ENCODE results near the gene LMTK3. TPM values are rescaled to one million over a fixed set of nuclear protein-coding genes. Genes with fewer than 3 reads are reported as not detected.
"Not testable (repeated sequence)": the region's sequence is repeated elsewhere in the genome, so short reads cannot be mapped to it uniquely, and the experiment has no call there.

The LMTK3 gene
- total and polyA plus RNA-seq, 2 donors (not counting 1 experiment from before 2014, with no cell fraction given), result 0.17 TPM; not detected in 1

DNA sequence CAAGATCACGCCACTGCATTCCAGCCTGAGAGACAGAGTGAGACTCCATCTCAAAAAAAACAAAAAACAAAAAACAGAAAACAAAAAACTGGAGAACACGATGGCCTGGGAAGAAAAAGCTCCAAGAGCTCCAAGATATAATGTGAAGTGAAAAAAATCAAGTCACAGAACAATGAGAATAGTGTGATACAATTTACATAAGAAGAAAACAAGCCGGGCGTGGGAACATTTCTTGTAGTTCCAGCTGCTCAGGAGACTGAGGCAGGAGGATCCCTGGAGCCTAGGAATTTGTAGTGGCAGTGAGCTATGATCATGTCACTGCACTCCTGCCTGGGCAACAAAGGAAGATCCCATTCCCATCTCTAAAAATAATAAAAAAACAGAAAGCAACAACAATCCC, 8.5 kb upstream of the LMTK3 start:
- H4K20me1 ChIP-seq (ENCODE audit: control insufficient read depth, extremely low read depth, insufficient read depth, low read length), result no peaks in the 10 kb centered on the region
- H3K4me1 ChIP-seq (ENCODE audit: control insufficient read depth, extremely low read depth, insufficient read depth, low read length), result no peaks in the 10 kb centered on the region
- H3K4me2 ChIP-seq (ENCODE audit: extremely low read depth, insufficient read depth, low read length), result no peak overlapping the region
- no peak overlapping the region for H2AFZ ChIP-seq (ENCODE audit: low read length)
- no peak overlapping the region for H3K4me3 ChIP-seq (replicated peaks in 1 of 4; ENCODE audit: control extremely low read depth in 1 of 4, insufficient read depth in 1 of 4, low read depth in 3 of 4, low read length in 4 of 4)
- no peaks in the 10 kb centered on the region for H3K36me3 ChIP-seq (ENCODE audit: control insufficient read depth, insufficient read depth, low read length)
- no peaks in the 10 kb centered on the region for H3K79me2 ChIP-seq (ENCODE audit: control insufficient read depth, insufficient read depth, low read length)
- no peak for DNase-seq (ENCODE audit: low read depth in 2 of 2)
- H3K9ac ChIP-seq (ENCODE audit: insufficient read depth, low read length), result no peak overlapping the region
- no peaks in the 10 kb centered on the region for H3K27me3 ChIP-seq (ENCODE audit: control insufficient read depth, insufficient read depth, low read length)
- H3K27ac ChIP-seq (ENCODE audit: insufficient read depth, low read length), result no peak overlapping the region
- H3K9me3 ChIP-seq (ENCODE audit: control insufficient read depth, insufficient read depth, low read depth, low read length), result no peaks in the 10 kb centered on the region
- TF ChIP-seq, protein P1, sequence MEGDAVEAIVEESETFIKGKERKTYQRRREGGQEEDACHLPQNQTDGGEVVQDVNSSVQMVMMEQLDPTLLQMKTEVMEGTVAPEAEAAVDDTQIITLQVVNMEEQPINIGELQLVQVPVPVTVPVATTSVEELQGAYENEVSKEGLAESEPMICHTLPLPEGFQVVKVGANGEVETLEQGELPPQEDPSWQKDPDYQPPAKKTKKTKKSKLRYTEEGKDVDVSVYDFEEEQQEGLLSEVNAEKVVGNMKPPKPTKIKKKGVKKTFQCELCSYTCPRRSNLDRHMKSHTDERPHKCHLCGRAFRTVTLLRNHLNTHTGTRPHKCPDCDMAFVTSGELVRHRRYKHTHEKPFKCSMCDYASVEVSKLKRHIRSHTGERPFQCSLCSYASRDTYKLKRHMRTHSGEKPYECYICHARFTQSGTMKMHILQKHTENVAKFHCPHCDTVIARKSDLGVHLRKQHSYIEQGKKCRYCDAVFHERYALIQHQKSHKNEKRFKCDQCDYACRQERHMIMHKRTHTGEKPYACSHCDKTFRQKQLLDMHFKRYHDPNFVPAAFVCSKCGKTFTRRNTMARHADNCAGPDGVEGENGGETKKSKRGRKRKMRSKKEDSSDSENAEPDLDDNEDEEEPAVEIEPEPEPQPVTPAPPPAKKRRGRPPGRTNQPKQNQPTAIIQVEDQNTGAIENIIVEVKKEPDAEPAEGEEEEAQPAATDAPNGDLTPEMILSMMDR (conservative IDR thresholded peaks at IDR 0.05 in 1 of 2, IDR thresholded peaks at IDR 0.05 in 1 of 2; ENCODE audit: low read depth in 1 of 2, low read length in 2 of 2), result no peak
- TF ChIP-seq EZH2 (IDR thresholded peaks at IDR 0.05; ENCODE audit: low read length, missing control alignments), result no peak

GRCh38 chr19:48519426-48519825, 7.8 kb upstream of the LMTK3 start:
- not testable (repeated sequence) for H4K20me1 ChIP-seq (ENCODE audit: control insufficient read depth, extremely low read depth, insufficient read depth, low read length); H3K36me3 ChIP-seq (ENCODE audit: control insufficient read depth, insufficient read depth, low read length); H3K9ac ChIP-seq (ENCODE audit: insufficient read depth, low read length); H3K4me1 ChIP-seq (ENCODE audit: control insufficient read depth, extremely low read depth, insufficient read depth, low read length); H3K9me3 ChIP-seq (ENCODE audit: control insufficient read depth, insufficient read depth, low read depth, low read length); H2AFZ ChIP-seq (ENCODE audit: low read length); H3K4me2 ChIP-seq (ENCODE audit: extremely low read depth, insufficient read depth, low read length); H3K79me2 ChIP-seq (ENCODE audit: control insufficient read depth, insufficient read depth, low read length); H3K27ac ChIP-seq (ENCODE audit: insufficient read depth, low read length); DNase-seq (ENCODE audit: low read depth in 2 of 2); H3K4me3 ChIP-seq (replicated peaks in 1 of 4; ENCODE audit: control extremely low read depth in 1 of 4, insufficient read depth in 1 of 4, low read depth in 3 of 4, low read length in 4 of 4); H3K27me3 ChIP-seq (ENCODE audit: control insufficient read depth, insufficient read depth, low read length)

- no peak overlapping the region for H3K4me3 ChIP-seq (replicated peaks in 1 of 4; ENCODE audit: control extremely low read depth in 1 of 4, insufficient read depth in 1 of 4, low read depth in 3 of 4, low read length in 4 of 4)
- peaks cover 3% of the 10 kb centered on the region for H3K27me3 ChIP-seq (ENCODE audit: control insufficient read depth, insufficient read depth, low read length)
- H4K20me1 ChIP-seq (ENCODE audit: control insufficient read depth, extremely low read depth, insufficient read depth, low read length), result no peaks in the 10 kb centered on the region
- peaks cover 2% of the 10 kb centered on the region for H3K4me1 ChIP-seq (ENCODE audit: control insufficient read depth, extremely low read depth, insufficient read depth, low read length)
- no peak overlapping the region for H3K4me2 ChIP-seq (ENCODE audit: extremely low read depth, insufficient read depth, low read length)
- H3K9me3 ChIP-seq (ENCODE audit: control insufficient read depth, insufficient read depth, low read depth, low read length), result no peaks in the 10 kb centered on the region
- DNase-seq (ENCODE audit: low read depth in 2 of 2), result no peak
- TF ChIP-seq EZH2 (IDR thresholded peaks at IDR 0.05; ENCODE audit: low read length, missing control alignments), result no peak
- TF ChIP-seq, protein P1 (conservative IDR thresholded peaks at IDR 0.05 in 1 of 2, IDR thresholded peaks at IDR 0.05 in 1 of 2; ENCODE audit: low read depth in 1 of 2, low read length in 2 of 2), result no peak
- H3K27ac ChIP-seq (ENCODE audit: insufficient read depth, low read length), result no peak overlapping the region
- no peak overlapping the region for H3K9ac ChIP-seq (ENCODE audit: insufficient read depth, low read length)
- no peaks in the 10 kb centered on the region for H3K36me3 ChIP-seq (ENCODE audit: control insufficient read depth, insufficient read depth, low read length)
- H3K79me2 ChIP-seq (ENCODE audit: control insufficient read depth, insufficient read depth, low read length), result no peaks in the 10 kb centered on the region
- H2AFZ ChIP-seq (ENCODE audit: low read length), result no peak overlapping the region
Measured at GRCh38 chr19:48518207-48518606, 6.6 kb upstream of the LMTK3 start.
